NCI-H146 treated with DMSO at 0.1 percent for 48 hours (cell line): ENCODE results near the gene PCAT6.
A peak's percentile ranks its signal among the peaks of the same experiment; 100 is the strongest.
"Not testable (repeated sequence)": the region's sequence is repeated elsewhere in the genome, so short reads cannot be mapped to it uniquely, and the experiment has no call there.

Experiments used
- DNase-seq: peaks from one replicate; lab custom pipeline; 2025; ENCODE audit not compliant: unreplicated experiment; lab: John Stamatoyannopoulos, UW

The PCAT6 gene

GRCh38 chr1:202807451-202807925 is 3.3 kb upstream of the PCAT6 start:
- no peak for DNase-seq

DNA sequence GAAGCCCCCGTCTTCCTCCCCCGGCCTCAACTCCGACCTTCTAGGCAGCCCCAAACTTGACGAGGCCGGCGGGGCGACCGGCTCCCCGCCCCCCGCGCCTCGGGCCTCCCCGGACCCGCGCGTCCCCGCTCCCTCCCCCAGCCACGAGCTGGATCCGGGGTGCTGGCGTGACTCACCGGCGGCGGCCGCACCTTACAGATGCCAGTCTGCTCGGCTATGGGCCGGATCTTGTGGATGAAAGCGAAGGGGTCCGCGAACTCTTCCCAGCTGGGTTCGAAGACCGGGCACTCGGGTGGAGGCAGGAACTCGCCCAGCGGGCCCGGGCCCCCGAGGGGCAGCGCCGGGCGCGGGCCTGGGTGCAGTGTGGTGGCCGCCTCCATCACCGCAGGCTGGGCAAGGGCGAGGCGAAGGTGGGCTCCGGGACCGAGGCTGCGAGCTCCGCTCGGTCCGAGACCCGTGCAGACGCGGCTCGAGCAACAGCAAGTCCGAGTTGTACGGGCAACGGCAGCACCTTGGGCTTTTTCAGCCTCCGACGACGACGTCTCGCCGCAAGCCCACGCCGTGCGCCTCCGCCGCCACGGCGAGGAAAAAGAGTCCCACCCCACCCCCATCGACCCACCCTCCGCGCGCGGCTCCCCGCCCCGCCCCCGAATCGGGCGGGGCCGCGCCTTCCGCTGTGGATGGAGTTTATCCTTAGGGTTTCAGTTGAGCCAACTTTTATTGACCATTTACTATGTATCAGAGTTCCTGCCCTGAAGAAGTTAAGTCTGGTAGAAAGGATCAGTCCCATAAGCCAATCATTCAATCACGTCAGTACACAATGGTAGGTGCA is 2.6 kb upstream of the PCAT6 start, which contains the start of gene KDM5B:
Gene KDM5B, minus strand, starts transcription at position 496 of the 832 bp plus-strand sequence. Its CDS starts 116 bp downstream, at position 380.
- DNase-seq: peak; percentile 29

GRCh38 chr1:202809597-202810159 is 1.1 kb upstream of the PCAT6 start:
- DNase-seq: no peak

DNA sequence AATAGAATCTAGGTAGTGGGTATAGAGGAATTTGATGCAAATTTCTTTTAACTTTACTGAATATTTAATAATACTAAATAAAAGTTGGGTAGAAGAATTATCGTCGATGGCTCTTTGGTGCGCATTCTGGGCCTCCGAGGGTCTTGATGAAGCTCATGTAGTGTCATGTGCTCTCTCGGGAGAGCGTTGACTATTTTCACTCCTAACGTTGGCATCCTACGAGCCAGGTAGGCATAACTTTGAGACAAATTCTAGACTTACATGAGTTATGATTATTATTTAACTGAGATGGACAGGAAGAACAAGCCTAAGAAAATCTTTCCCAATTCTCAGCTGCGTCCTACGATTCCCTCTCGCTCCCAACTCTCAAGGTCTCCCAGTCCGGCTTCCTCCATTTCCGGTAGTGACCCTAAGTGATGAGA is 550 bp upstream of the PCAT6 start:
- no peak for DNase-seq

DNA sequence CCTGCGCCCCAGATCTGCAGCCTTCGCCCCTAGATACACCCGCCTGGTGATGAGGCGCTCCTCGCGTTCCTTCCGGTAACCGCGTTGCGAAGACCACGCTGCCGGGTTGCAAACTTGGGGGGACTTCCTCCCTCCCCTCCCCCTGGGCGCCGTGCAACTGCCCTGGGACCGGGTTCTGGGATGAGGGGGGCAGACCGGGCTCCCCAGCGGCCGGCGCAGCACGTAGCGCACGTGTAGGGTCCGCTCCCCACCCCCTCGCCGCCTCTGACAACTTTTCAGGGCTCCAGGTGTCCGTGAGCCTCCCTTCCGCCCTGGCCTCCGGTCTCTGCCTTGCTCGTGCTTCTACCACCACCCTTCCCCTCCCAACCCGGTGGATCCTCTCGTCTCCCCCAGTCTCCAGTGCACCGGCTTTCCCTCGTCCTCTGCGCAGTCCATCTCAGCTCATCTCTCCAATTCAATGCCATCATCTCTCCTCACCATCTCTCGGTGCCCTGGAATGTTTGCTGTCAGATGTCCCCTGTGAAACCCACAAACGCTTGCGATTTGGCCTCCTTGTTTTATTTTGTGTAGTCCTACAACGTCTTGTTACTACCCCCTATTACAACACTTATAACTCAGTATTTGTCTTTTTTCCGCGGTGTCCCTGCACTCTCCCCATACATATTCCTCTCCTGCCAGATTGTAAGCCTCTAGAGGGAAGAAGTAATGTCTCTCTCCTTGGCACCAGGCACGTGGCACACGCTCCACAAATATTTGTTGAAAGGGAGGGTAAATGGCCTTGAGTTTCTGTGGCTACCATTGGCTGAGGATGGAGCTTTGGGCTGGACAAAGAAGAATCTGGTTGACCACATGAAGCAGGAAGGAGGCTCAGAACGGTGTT is 782 bp downstream of the PCAT6 start:
- no peak for DNase-seq

DNA sequence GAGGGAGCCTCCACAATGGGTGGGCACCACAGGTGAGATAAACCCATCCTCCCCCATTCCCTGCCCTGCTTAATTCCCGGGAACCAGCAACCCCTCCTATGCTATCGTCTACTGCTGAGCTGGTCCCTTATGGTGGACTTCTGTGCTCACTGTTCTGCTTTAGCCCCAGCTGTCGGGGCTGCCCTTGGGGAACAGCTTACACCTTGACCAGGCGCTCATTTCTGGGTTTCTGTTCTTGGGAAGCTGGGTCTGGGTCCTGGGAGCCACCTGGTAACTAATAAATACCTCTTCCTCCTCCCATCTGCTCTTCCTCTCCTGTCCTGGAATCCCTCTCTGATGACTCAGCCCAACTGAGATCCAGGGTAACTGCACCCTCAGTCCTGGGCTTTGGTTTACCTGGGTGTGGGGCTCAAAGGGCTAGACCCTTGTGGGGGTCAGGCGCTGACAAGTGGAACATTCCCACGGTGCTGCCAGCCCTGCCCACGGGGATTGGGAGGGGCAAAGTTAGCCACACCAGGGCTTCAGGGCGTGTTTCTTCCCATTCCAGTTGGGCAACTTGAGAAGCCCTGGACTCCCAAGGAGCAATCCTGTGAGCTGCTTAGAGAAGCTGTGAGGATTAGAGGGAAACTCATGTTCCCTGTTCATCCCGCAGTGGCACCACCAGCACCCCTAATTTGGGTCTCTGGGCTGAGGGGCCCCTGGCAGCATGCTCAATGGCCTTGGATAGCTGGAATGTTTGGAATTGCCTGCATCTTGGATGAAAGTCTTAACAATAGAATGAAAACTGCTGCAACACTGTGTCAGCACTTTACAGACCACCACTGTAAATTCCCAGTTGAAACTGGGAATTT is 1.6 kb downstream of the PCAT6 start:
- no peak for DNase-seq

DNA sequence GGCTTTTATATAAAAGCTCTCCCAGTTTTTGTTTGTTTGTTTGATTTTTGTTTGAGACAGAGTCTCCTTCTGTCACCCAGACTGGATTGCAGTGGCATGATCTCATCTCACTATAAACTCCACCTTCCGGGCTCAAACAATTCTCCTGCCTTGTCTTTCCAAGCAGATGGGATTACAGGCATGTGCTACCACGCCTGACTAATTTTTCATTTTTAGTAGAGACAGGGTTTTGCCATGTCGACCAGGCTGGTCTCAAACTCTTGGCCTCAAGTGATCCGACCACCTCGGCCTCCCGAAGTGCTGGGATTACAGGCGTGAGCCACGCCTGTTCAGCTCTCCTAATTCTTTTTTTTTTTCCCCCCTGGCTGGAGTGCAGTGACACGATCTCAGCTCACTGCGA is 4.4 kb downstream of the PCAT6 start:
- DNase-seq: no peak

GRCh38 chr1:202818819-202819218 is 8.1 kb downstream of the PCAT6 start:
- no peak for DNase-seq

DNA sequence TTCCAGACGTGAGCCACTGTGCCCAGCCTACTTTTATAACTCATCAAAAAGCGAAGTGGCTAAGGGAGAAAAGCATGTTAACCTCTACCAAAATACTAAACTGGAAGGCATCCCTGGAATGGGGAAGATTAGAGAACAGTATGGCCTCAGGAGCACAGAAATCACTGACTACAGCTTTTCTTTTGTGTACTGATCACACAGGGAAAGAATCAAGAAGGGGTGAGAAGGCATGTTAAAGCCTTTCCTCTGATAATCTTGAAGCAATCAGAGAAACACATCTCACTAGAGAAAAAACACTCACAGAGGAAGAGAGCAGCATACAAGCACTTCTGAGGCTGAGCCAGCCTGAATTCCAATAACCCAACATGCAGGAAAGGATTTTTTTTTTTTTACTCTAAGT is 10.7 kb downstream of the PCAT6 start:
- no peak for DNase-seq

- no peak for DNase-seq
Measured at GRCh38 chr1:202825748-202826147, 15.0 kb downstream of the PCAT6 start.

GRCh38 chr1:202829223-202829622 is 18.5 kb downstream of the PCAT6 start:
- DNase-seq: not testable (repeated sequence)

- no peak for DNase-seq
Measured at GRCh38 chr1:202831906-202832305, 21.2 kb downstream of the PCAT6 start.

- DNase-seq: no peak
Measured at GRCh38 chr1:202834771-202835547, 24.2 kb downstream of the PCAT6 start.

GRCh38 chr1:202835548-202836072 is 24.9 kb downstream of the PCAT6 start:
- DNase-seq: no peak

GRCh38 chr1:202836623-202837403 is 26.1 kb downstream of the PCAT6 start:
- DNase-seq: no peak

- DNase-seq: no peak
Measured at GRCh38 chr1:202837746-202838262, 27.1 kb downstream of the PCAT6 start.

GRCh38 chr1:202843081-202843480 is 32.3 kb downstream of the PCAT6 start:
- no peak for DNase-seq

DNA sequence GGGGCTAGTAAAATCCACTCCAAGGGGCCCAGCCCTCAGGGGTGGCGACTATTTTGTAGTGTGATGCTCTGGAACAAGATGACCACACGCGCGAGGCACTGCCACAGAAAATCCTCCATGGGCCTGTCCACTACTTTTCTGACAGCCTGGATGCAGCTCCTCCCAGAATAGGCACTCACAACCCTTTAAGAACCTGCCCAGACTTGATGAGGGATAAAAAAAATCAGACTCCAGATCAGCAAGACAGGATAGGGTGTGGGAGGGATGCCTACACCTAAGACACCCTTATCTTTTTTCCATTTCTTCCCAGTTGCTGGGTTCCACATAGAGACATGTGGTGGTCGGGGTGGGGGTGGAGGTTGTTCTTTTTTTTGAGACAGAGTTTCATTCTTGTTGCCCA is 33.5 kb downstream of the PCAT6 start:
- DNase-seq: no peak
